NCI-H1436 (cell line): ENCODE results near the gene NLRC3.
A peak's percentile ranks its signal among the peaks of the same experiment; 100 is the strongest.

Experiments used
- DNase-seq: peaks from one replicate; lab custom pipeline; 2025; lab: John Stamatoyannopoulos, UW

Gene NLRC3

DNA sequence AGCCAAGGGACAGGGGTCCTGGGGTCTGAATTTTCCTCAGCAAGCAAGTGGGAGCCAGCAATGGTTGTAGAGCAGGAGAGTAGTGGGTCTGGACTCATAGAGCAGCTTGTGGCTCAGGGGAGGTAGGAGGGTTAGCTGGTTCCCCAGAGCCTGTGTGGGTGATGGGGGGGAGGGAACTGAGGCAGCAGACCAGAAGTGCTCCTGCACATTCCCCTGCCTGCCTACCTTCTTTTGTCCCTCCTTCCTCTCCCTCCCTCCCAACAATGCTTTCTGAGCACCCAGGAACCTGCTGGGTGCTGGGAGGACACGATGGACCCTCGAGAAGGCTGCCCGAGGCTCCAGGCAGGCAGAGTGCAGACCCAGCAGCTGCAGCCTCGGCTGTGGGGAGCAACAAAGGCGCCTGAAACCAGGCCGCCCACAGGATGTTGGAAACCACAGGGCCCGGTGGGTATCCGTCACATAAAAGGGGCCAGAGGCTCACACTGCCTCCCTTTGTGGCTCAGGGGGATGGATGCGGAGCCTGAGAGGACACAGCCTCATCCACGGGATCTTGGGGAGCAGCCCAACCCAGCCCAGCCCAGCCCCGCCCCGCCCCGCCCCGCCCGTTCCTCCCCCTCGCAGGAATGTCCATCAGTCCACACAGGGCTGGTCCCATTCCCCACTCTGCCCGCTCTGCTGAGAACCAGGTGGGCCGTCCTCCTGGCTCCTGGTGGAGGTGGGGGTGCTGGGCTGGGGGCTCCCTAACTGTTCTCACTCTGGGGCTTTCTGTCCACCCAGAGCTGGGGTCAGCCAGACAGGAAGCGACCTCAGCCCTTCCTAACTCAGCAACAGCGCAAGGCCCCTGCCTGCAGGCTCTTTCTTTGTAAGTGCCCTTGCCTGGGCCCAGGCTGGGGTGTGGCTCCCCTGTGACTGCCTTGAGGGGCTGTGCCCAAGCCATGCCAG is 1.7 kb upstream of the NLRC3 start:
- DNase-seq: no peak

DNA sequence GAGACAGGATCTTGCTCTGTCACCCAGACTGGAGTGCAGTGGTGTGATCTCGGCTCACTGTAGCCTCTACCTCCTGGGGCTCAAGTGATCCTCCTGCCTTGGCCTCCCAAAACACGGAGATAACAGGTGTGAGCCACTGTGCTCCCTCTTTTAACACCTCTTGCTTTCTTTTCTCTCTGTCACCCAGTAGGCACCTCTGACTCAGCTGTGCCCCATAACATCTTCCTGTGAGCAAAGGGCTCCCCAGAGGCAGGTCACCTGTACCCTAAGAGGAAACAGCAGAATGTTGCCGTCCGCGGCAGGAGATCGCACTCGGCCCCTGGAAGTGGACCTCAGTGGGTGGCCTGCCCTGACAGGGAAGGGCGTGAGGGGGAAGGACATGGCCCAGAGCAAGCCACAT is 918 bp upstream of the NLRC3 start:
- no peak for DNase-seq

DNA sequence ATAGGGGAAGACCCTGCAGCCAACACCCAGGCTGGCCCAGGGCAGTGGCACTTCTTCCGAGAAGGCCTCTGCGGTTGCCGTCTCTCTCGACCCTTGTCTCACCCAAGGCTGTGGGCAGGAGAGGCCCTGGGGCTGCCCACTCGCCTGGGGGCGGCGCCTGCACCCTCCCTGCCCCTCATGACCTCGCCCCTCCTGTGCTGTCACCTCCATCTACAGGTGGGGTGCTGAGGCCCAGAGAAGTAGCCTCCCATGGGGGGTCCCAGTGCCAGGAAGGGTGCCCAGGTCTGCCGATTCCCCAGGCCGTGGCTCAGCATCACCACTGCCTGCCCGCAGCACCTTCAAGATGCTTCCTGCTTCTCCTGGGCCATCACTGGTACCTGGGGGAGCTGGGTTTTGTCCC is 992 bp downstream of the NLRC3 start:
- DNase-seq: no peak

DNA sequence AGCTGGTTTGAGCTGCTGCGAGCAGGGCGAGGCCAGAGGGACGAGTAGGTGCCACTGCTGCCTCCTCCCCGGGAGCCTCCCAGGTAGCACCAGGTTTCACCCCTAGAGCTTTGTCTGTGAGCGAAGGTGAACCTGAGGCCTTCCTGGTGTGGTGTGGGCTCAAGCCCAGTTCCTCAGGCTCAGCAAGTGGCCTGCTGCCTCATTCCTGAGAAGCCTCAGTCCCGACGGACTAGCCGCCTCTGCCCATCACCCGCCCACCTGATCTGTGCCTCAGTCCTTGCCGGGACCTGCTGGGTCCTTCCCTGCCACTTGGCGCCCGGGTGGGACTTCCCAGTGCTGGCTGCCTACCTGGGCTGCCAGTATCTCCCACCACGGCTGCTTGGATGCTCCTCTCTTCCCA is 1.7 kb downstream of the NLRC3 start:
- no peak for DNase-seq

DNA sequence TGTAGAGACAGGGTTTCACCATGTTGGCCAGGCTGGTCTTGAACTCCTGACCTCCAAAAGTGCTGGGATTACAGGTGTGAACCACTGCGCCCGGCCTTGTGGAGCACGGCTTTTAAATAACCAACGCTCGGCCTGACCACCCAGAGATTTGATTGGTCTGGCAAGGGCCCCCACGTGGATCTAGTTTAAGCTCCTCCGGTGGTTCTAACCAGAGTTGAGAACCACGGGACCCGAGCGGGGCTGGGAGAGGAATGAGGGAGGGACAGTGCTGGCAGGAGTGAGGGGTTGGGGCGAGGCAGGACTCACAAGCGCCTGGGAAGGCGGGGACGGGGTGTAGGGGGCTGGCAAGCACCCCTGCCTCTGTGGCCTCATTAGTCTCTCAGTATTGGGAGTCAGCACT is 3.0 kb downstream of the NLRC3 start:
- no peak for DNase-seq

DNA sequence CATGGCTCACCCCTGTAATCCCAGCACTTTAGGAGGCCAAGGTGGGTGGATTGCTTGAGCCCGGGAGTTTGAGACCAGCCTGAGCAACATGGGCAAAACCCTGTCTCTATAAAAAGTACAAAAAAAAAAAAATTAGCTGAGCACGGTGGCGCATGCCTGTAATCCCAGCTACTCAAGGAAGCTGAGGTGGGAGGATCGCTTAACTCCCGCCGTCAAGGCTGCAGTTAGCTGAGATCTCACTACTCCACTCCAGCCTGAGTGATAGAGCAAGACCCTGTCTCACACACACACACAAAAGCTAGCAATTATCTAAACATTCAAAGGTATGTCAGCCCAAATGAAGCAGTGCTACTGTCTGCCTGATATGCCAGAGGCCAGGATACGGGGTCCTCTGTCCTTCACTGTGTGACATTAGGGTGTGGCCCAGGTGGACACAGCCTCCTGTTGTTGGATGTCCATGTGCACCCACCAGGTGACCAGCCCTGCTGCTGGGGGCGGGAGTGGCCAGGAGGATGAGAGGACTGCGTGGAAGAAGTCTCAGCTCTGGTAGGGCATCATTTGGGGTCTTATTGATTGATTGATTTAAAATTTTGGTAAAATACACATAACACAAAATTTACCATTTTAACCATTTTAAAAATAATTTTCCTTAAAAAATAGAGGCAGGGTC is 3.9 kb downstream of the NLRC3 start:
- DNase-seq: no peak

DNA sequence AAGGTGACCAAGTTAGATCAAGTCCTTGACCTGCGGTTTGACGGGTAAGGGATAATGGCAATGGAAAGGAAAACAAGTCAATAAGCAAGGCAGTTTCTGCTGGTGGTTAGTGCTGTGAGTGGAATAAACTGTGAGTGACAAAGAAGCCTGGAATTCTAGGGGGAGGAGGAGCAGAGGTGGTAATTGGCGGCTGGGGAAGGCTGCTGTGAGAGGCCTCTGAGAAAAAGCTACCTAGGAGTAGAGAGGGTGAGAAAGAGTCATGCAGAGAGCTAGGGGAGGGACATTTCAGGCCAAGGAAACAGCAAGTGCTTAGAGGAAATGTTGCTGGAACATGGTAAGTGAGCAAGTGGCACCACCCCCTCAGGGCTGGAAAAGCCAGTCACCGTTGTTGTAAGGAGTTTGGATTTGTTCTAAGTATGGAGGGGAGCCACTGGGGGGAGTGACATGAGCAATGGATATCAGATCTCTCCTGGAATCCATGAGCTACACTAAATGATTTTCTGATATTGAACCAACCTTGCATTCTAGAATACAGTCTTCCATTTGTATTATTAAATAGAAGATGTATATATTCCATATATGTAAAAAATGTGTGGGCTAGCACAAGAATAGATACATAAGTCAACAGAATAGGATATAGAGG is 6.7 kb downstream of the NLRC3 start:
- DNase-seq: no peak

DNA sequence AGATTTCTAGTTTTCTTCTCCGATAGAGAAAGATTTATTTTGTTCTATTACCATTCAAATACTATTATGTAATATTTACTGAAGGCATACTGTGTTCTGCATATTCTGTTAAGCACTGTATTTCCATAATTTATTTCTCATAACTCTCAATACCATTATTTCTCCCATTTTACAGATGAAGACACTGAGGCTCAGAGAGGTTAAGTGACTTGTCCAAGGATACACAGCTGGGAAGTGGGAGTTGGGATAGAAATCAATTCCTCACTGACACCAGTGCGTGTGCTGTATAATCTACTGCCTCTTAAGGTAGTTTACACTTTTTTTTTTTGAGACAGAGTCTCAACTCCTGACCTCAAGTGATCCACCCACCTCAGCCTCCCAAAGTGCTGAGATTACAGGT is 7.4 kb downstream of the NLRC3 start:
- DNase-seq: no peak

DNA sequence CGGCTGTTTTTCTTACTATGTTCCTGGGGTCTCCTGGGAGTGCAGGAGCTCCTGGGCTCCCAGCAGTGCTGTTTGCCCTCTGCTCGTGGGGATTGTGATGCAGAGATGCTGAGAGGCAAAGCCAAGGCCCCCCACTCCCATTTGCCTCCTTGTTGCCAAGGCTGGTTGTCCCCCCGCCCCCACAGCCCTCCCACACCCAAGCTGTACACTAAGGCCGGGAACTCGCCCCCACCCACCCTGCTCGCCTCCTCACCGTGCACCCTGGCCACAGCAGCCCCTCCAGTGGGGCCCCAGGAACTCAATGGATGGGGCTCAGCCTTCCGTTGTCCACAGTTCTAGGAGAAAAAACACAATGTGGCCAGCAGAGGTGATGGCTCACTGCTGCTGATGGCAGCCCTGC is 10.2 kb downstream of the NLRC3 start:
- no peak for DNase-seq

DNA sequence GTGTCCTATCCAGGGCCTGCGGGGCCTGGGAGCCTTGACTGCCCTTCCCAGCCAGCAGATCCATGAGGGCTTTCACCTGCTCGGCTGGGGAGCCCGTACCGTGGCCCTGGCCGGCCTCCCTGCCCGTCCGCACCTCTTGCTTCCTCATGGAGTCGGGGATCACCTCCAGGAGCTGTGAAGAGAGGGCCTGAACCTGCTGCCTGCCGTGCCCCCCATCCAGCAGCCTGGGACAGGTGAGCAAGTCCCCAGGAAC is 12.4 kb downstream of the NLRC3 start:
- no peak for DNase-seq

DNA sequence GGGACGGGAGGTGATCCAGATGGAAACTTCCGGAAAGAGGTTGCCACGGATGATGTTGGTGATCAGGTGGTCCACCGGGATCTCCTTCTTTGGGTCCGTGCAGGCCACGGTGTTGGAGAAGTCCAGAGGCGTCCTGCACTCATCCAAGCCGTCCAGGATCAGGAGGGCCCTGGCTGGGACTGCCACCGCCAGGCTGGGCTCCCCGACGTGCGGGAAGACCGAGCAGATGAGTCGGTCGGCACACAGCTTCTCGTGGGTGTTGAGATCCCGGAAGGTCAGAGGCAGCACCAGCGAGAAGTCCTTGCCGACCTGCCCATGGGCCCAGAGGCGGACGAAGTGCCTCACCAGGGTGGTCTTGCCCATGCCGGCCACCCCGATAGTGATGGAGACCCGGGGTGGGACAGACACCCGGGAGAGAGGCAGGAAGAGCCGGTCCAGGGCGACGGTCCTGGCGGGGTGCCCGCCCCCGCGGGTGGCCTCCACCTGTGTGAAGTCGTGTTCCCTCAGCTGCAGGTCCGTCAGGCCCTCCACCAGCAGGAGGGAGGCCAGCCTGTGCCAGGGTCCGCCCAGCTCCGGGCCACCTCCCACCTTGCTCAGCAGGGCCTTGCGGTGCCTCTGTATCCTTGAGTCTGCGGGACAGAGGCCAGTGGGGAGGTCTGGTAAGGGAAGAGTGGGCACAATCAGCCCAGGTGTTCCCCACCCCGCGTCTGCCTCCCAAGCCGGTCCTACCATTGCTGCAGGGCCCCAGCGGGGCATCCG is 12.9 kb downstream of the NLRC3 start:
- DNase-seq: no peak

DNA sequence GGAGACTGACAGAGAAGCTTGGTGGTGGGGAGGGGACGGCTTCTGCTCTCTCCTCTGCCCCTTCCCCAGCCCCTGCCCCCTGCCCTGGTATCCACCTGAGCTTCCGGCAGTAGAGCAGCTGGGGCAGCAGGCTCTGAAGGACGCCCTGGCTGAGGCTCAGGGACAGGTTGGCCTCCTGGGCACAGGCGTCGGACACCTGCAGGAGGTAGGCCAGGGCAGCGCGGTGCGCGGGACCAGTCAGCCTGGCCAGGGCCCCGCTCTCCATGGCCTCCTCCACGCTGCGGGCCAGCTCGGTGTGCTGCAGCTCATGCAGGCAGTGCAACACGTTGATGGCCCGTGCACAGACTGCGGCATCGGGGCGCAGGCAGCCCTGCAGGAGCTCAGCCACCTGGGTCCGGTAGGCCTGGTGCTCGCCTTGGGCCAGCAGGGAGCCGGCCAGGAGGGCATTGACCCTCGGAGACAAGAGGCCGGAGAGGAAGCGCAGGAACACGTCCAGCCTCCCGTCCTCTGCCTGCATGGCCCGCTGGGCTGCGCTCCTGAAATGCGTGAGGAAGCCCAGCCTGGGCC is 14.2 kb downstream of the NLRC3 start:
- DNase-seq: no peak

DNA sequence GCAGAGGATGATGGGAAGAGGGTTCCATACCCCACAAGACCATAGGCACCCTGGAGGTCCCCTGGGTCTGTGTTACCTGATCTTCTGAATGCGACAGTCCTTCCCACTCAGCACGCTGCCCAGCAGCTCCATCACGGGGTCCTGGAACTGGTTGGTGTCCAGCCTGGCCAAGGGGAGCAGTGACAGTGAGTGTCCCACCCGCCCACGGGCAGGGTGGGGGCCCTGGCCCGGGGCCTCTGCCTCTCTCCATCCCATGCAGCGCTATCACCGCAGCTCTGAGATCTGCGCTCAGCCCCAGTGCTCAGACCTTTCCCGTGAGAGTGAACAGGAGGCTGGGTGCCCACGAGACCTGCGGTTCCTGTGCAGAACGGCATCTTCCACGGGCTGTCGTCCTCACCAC is 15.6 kb downstream of the NLRC3 start:
- DNase-seq: no peak

DNA sequence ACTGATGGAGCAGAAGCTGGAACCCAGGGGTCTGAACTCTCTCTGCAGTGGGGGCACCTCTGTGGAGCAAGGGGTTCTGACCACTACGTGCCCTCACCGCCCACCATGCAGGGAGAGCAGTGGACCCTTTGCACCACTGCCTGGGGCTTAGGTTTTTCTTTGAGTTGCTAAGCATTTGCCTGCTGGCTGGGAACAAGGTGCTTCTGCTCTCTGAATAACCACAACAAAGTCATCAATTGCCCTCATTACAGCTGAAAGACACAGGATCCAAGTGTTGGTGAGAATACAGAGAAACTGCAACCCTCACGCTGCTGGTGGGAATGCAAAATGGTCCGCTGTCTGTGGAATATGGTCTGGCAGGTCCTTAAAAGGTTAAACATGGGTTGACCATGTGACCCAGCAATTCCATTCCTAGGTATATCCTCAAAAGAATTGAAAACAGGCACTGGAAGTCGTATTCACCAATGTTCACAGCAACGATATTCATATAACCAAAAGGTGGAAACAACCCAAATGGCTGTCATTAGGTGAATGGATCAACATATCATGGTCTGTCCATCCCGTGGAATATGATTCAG is 22.8 kb downstream of the NLRC3 start:
- no peak for DNase-seq

DNA sequence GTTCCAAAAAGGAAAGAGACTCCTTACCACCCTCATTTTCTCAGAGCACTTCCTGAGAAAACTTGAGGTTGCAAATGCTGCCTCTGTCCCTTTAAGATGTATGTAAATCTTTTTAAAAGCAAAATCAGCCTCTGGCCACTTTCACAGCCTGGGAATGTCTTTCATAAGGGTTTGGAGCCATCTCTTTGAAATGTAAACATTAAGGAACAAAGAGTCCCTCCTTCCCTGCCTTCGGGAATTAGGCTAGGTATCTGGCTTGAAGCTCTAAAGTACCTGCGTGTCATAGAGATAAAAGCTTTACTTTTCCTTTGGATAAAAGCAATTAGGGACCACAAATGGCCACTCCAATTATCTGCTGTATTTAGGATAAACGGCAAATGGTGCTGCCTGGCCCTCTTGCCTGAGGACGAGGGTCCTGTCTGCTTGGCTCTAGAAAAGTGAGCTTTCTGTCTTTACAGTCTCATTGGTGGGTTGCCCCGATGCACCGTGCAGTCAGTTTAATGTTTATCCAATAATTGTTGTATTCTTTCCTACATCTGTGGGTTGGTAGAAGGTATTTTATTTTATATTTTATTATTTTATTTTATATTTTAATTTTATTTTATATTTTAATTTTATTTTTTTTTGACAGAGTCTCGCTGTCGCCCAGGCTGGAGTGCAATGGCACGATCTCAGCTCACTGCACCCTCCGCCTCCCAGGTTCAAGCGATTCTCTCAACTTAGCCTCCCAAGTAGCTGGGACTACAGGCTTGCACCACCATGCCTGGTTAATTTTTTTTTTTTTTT is 23.9 kb downstream of the NLRC3 start:
- peak; percentile 9 for DNase-seq

DNA sequence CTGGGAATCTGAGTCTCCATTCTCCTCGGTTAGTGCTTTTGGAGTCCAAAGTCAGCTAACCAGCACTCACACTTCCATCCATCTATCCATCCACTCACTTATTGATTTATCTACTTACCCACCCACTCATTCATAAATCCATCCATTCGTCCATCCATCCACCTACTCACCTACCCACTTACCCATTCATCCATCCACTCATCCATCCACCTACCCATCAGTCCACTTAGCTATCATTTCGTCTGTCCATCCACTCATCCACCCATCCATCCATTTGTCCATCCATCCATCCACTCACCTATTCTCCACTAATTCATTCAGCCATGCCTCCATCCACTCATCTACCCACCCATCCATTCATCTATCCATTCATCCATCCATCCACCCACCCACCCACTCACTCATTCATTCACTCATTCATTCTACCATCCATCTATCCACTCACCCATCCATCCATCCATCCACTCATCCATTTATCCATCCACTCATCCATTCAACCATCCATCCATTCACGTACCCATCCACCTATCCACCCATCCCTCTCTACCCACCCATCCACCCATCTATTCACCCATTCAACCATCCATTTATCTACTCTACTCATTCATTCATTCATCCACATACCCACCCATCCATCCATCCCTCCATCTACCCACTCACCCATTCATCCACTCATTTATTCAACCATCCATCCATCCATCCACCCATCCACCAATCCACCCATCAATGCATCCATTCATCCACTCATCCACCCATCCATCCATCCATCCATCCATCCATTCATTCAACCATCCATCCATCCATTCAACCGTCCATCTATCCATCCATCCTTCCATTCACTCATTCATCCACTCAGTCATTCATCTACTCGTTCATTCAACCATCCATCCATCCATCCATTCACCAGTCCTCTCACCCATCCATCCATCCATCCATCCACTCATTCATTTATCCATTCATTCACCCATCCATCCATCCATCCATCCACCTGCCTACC is 26.1 kb downstream of the NLRC3 start:
- DNase-seq: no peak

DNA sequence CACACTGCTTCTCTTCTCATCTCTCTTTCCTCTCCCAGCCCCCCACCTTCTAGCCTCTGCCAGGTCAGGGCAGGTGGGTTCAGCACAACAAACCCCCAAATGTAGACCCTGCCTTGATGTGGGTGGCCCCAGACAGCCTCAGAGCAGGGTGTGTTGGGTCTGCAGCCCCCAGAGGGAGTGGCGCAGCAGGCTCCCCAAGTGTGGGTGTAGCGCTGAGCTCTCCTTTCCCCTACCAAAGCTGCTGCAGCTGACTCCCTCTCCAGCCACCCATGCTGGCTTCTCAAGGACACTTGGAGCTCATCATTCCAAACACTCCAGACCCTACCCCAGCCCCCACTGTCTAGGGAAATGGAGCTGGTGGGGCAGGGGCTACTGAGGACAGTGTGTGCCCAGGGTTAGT is 27.3 kb downstream of the NLRC3 start:
- no peak for DNase-seq

DNA sequence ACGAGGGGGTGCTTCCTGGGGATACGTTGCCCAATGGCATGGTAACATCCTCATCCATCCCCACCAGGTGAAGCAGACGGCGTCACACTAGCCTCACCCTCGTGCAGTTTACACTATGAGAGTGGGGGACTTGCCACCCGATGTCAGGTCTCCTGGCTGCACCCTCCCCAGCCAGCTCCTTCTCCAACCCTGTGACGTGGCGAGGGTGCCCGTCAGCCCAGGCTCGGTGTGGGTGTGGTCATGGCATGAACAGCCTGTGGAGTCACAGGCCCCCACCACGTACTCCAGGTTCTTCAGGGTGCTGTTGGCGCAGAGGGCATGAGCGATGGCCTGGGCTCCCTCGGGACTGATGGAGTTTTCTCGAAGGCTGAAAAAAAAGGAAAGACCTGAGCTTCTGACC is 28.3 kb downstream of the NLRC3 start:
- DNase-seq: no peak

DNA sequence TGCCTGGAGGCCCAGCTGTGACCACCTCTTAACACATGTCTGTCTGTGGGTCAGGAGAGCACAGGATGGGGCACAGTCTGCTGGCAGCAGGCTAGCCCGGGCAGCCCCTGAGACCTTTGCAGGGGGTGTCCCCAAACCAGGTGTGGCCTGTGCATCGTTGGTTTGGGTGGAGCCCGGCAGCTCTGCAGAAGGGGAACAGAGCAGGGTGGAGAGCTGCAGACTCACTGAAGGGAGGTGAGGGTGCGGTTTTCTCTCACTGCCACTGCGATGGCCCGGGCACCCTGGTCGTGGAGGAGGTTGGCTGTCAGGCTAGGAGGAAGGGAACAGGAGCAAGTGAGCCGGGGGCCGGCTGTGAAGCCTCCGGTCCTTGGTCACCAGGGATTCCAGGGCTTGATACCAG is 28.8 kb downstream of the NLRC3 start:
- DNase-seq: no peak
